OCI-LY7 (cell line): ENCODE data around the gene ITGB2. TPM values are rescaled to one million over a fixed set of nuclear protein-coding genes. Genes with fewer than 3 reads are reported as not detected.

Experiments used
- BruUV-seq: library from RNA; stranded (reverse); fragments of 400-500 nt; replicated peaks from 2 replicates; lab custom pipeline; 2021; lab: Mats Ljungman, UMichigan
- CTCF ChIA-PET: fragments of 300-600 bp; sonication (Branson Sonifier 250); formaldehyde crosslinking; loops from one replicate; lab custom pipeline; 2022; ENCODE audit warnings: antibody characterized with exemption; ENCODE audit not compliant: unreplicated experiment; lab: Charles Lee
- POLR2A ChIA-PET: fragments of 300-600 bp; sonication (Branson Sonifier 250); formaldehyde crosslinking; loops from one replicate; lab custom pipeline; 2022; ENCODE audit warnings: antibody characterized with exemption; lab: Charles Lee
- DNase-seq: peaks from one replicate; pipeline ENCODE4 v3.0.0-alpha.2; 2015; ENCODE audit warnings: low spot score
- H2AFZ ChIP-seq: fragments of 200-600 bp; sonication (generic), shearing (Covaris generic); 2 replicates; pipeline ENCODE4 v1.6.1; 2014; ENCODE audit warnings: mild to moderate bottlenecking, antibody characterized with exemption, low read length, moderate library complexity
- H3K27ac ChIP-seq: fragments of 200-600 bp; sonication (generic); 2 replicates; pipeline ENCODE4 v1.5.1; 2014; ENCODE audit warnings: mixed run types, low read depth, mild to moderate bottlenecking, moderate library complexity, low read length, inconsistent platforms; ENCODE audit not compliant: poor library complexity, severe bottlenecking
- H3K36me3 ChIP-seq: fragments of 200-600 bp; sonication (generic); 2 replicates; pipeline ENCODE4 v1.6.1; 2014; ENCODE audit warnings: mild to moderate bottlenecking, antibody characterized with exemption, low read length, moderate library complexity, mixed read lengths; ENCODE audit not compliant: insufficient read depth
- H3K4me1 ChIP-seq: fragments of 200-600 bp; sonication (generic); 2 replicates; pipeline ENCODE4 v1.5.1; 2014; ENCODE audit warnings: mild to moderate bottlenecking, low read length; ENCODE audit not compliant: insufficient read depth, poor library complexity, severe bottlenecking
- H3K4me2 ChIP-seq: fragments of 200-600 bp; sonication (generic); 2 replicates; pipeline ENCODE4 v1.6.1; 2014; ENCODE audit warnings: mild to moderate bottlenecking, low read length
- H3K4me3 ChIP-seq: fragments of 200-600 bp; sonication (generic); 2 replicates; pipeline ENCODE4 v1.5.1; 2014; ENCODE audit warnings: mild to moderate bottlenecking, low read depth, low read length; ENCODE audit not compliant: poor library complexity, severe bottlenecking
- H3K79me2 ChIP-seq: fragments of 200-600 bp; sonication (generic); 2 replicates; pipeline ENCODE4 v1.6.1; 2016; ENCODE audit warnings: low read depth, mild to moderate bottlenecking, low read length, moderate library complexity, mixed read lengths; ENCODE audit not compliant: insufficient read depth
- H3K9me2 ChIP-seq: fragments of 200-600 bp; sonication (generic); 2 replicates; pipeline ENCODE4 v1.6.1; 2016; ENCODE audit warnings: mild to moderate bottlenecking, low read length, mixed read lengths; ENCODE audit not compliant: insufficient read depth
- H3K9me3 ChIP-seq: fragments of 200-600 bp; sonication (generic); 2 replicates; pipeline ENCODE4 v1.6.1; 2014; ENCODE audit warnings: mild to moderate bottlenecking, mixed run types, low read length, mixed read lengths
- H4K20me1 ChIP-seq: fragments of 200-600 bp; sonication (generic); 2 replicates; pipeline ENCODE4 v1.6.1; 2014; ENCODE audit warnings: mild to moderate bottlenecking, antibody characterized with exemption, low read length, moderate library complexity, mixed read lengths; ENCODE audit not compliant: insufficient read depth
- CTCF ChIP-seq: fragments of 200-600 bp; sonication (generic); conservative IDR thresholded peaks from 2 replicates; pipeline ENCODE4 v1.5.1; 2014; ENCODE audit warnings: mild to moderate bottlenecking, antibody characterized with exemption, low read length, moderate library complexity, mixed read lengths
- EZH2phosphoT487 ChIP-seq: fragments of 200-600 bp; sonication (generic); IDR thresholded peaks from 2 replicates; pipeline ENCODE4 v1.6.1; 2018; ENCODE audit warnings: low read depth, borderline replicate concordance, mild to moderate bottlenecking, mixed run types, antibody characterized with exemption, low read length, moderate library complexity, mixed read lengths
- intact Hi-C: fragments of 100-400 bp; cut with micrococcal nuclease; formaldehyde crosslinking; loops from one replicate; pipeline ENCODE4 v1.10.0; 2022; ENCODE audit not compliant: unreplicated experiment
- total RNA-seq, 2 experiments: library from RNA; depleted of rRNA in 1 of 2; stranded (reverse); fragments of >200 nt in 1 of 2; shearing (Covaris generic) in 1 of 2; gene quantifications; 2 replicates each; pipeline ENCODE4 v1.2.3, GENCODE V29; 2014 to 2022

The ITGB2 gene
- total RNA-seq, 2 experiments from 2014 or later = 11.6 to 78.9 TPM

DNA sequence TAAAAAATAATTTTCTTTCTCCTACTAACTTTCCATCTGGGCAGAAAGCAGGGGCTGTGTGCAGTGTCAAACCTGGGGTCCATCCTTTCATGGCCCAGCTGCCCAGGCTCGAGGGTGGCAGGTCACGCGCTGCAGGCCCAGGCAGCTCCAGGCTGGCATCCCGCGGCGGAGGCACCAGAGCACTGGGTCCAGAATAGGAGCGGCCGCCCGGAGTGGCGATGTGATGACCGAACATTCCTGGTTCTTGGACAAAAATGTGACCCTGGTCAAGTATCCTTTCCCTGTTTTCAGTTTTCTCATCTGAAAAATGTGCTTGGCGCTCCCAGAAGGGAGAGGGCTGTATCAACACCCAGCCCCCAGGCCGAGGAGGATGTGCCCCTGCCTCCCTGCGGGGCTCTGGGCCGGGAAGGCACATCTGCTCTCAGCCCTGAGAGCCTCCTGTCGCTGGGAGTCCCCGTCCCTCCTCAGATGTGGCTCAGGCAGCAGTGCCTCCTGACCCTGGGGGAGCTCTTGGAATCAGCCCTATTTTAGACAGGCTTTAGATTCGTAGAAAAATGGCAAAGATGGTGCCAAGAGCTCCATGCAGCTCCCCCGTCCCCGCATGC lies 48.5 kb upstream of the ITGB2 start:
- H4K20me1 ChIP-seq = no peaks in the 10 kb centered on the region
- no peak for TF ChIP-seq CTCF
- TF ChIP-seq EZH2phosphoT487 = no peak
- no peak overlapping the region for H2AFZ ChIP-seq
- CTCF ChIA-PET = no interaction called here
- H3K36me3 ChIP-seq = peaks cover 56% of the 10 kb centered on the region
- no peak overlapping the region for H3K27ac ChIP-seq
- POLR2A ChIA-PET = no interaction called here
- no peaks in the 10 kb centered on the region for H3K9me3 ChIP-seq
- H3K9me2 ChIP-seq = no peaks in the 10 kb centered on the region
- H3K4me1 ChIP-seq = no peaks in the 10 kb centered on the region
- H3K4me2 ChIP-seq = no peak overlapping the region
- no peaks in the 10 kb centered on the region; the same call in 1 of the 2 replicates for H3K79me2 ChIP-seq
- BruUV-seq = no TSS peak
- no peak for DNase-seq
- intact Hi-C loops = no loop called here
- no peak overlapping the region for H3K4me3 ChIP-seq

GRCh38 chr21:44967082-44968047 lies 46.7 kb upstream of the ITGB2 start:
- POLR2A ChIA-PET = no interaction called here
- DNase-seq = no peak
- Histone ChIP-seq H3K27ac (no peak overlapping the region), H3K4me1 (no peaks in the 10 kb centered on the region), H3K4me2 (no peak overlapping the region), H4K20me1 (peaks cover 4% of the 10 kb centered on the region; the same call in 1 of the 2 replicates), H3K4me3 (no peak overlapping the region), H3K36me3 (peaks cover 65% of the 10 kb centered on the region), H3K9me2 (no peaks in the 10 kb centered on the region), H2AFZ (no peak overlapping the region), H3K9me3 (no peaks in the 10 kb centered on the region), H3K79me2 (peaks cover 7% of the 10 kb centered on the region; the same call in 1 of the 2 replicates)
- BruUV-seq = no TSS peak
- TF ChIP-seq EZH2phosphoT487 (no peak), CTCF (no peak)
- CTCF ChIA-PET = no interaction called here
- intact Hi-C loops = no loop called here
